PFSK-1 (cell line): ENCODE data around the gene KIF6.

Experiments used
- FOXP2 ChIP-seq: optimal IDR thresholded peaks from 2 replicates; pipeline ENCODE3; 2011; ENCODE audit warnings: borderline replicate concordance, control low read depth, inconsistent platforms; ENCODE audit not compliant: insufficient read depth; ENCODE audit errors: extremely low read length, extremely low read depth
- POLR2AphosphoS5 ChIP-seq: IDR thresholded peaks from 2 replicates; pipeline ENCODE4 v1.6.1; 2012; ENCODE audit warnings: low read depth, mild to moderate bottlenecking, control low read depth, low read length, moderate library complexity
- REST ChIP-seq, 2 experiments: IDR thresholded peaks; 2 replicates each; pipeline versions ENCODE4 v1.6.1 to v1.8.0; 2011 to 2012; ENCODE audit warnings: low read depth in 2 of 2, low read length in 2 of 2, control low read depth in 1 of 2, inconsistent platforms in 1 of 2, mild to moderate bottlenecking in 1 of 2, moderate library complexity in 1 of 2; ENCODE audit not compliant: insufficient read depth in 1 of 2
- SIN3A ChIP-seq: IDR thresholded peaks from 2 replicates; pipeline ENCODE4 v1.6.1; 2012; ENCODE audit warnings: mild to moderate bottlenecking, low read length, moderate library complexity, borderline replicate concordance; ENCODE audit not compliant: insufficient read depth
- TAF1 ChIP-seq: IDR thresholded peaks from 2 replicates; pipeline ENCODE4 v1.6.1; 2012; ENCODE audit warnings: low read length, control low read depth, borderline replicate concordance; ENCODE audit not compliant: insufficient read depth

The KIF6 gene

GRCh38 chr6:39602601-39603519, 122.3 kb downstream of the KIF6 start:
- TF ChIP-seq FOXP2 (no peak), SIN3A (no peak), TAF1 (no peak), POLR2AphosphoS5 (no peak), REST (IDR thresholded peaks at IDR 0.05; ENCODE audit: insufficient read depth in 1 of 2, low read depth in 2 of 2, low read length in 2 of 2) (no peak)

GRCh38 chr6:39599973-39600372, 125.2 kb downstream of the KIF6 start:
- TF ChIP-seq FOXP2 (no peak), TAF1 (no peak), SIN3A (no peak), REST (IDR thresholded peaks at IDR 0.05; ENCODE audit: insufficient read depth in 1 of 2, low read depth in 2 of 2, low read length in 2 of 2) (no peak), POLR2AphosphoS5 (no peak)

GRCh38 chr6:39599341-39599740, 125.9 kb downstream of the KIF6 start:
- TF ChIP-seq POLR2AphosphoS5 = no peak
- TF ChIP-seq FOXP2 = no peak
- TF ChIP-seq REST (IDR thresholded peaks at IDR 0.05; ENCODE audit: insufficient read depth in 1 of 2, low read depth in 2 of 2, low read length in 2 of 2) = no peak
- no peak for TF ChIP-seq TAF1
- no peak for TF ChIP-seq SIN3A

- TF ChIP-seq REST (IDR thresholded peaks at IDR 0.05; ENCODE audit: insufficient read depth in 1 of 2, low read depth in 2 of 2, low read length in 2 of 2) = no peak
- no peak for TF ChIP-seq POLR2AphosphoS5
- no peak for TF ChIP-seq SIN3A
- TF ChIP-seq TAF1 = no peak
- no peak for TF ChIP-seq FOXP2
Measured at GRCh38 chr6:39594285-39594684, 130.9 kb downstream of the KIF6 start.

- TF ChIP-seq TAF1 (no peak), FOXP2 (no peak), SIN3A (no peak), REST (IDR thresholded peaks at IDR 0.05; ENCODE audit: insufficient read depth in 1 of 2, low read depth in 2 of 2, low read length in 2 of 2) (no peak), POLR2AphosphoS5 (no peak)
Measured at GRCh38 chr6:39593646-39594045, 131.6 kb downstream of the KIF6 start.
